HFF-Myc (cell line): ENCODE measurements around the gene TMEM63B.

ENCODE experiments used
- DNase-seq: peaks from one replicate; pipeline ENCODE4 v3.0.0-alpha.2; 2011; ENCODE audit warnings: low read depth; ENCODE audit errors: extremely low read depth
- H3K4me3 ChIP-seq: replicated peaks from 2 replicates; pipeline ENCODE4 v1.5.1; 2011; ENCODE audit warnings: low read depth, mild to moderate bottlenecking, control low read depth, low read length
- TF ChIP-seq, protein P1 (sequence below): IDR thresholded peaks from 2 replicates; pipeline ENCODE4 v1.5.1; 2012; ENCODE audit warnings: mild to moderate bottlenecking, low read depth, low read length, control low read depth; ENCODE audit errors: missing control alignments

Gene TMEM63B

DNA sequence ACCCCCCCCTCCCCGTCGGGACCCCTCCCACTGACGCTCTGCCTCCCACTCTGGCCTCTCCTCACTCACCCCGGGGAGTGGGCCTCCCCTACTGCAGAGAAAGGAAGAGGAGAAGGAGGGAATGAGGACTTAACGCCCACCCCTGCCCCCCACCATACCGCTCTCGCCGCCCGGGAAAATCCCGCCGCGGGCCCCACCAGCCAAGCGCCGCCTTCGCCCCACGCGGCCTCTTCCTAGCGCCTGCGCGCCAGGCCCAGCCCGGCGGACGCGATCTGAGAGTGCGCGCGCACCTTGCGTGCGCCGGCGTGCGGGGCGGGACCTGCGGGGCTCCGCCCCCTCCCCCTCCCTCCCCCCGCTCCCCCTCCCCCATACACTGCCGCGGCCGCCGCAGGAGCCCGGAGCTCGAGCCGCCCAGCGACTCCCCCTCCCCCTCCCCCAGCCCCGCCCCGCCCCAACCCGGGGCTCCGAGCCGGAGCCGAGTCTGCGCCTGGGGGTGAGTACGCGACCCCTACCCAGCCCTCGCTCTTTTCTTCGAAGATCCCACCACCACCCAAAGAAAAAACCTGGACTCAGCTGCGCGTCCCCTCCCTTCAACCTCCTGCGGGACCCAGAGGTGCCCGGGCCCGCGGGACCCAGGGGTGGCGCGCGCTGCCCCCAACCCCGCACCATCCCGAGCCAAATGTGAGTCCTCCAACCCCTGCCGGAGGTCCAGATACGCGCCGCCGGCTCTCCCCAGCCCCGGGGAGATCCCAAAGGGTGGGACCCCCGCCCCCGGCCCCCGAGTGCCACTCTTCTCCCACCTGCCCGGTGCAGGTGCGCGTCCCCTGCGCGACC, at the start of gene TMEM63B, which contains the start of gene MRPL14:
Gene TMEM63B, plus strand, starts transcription at position 369 of the 834 bp plus-strand sequence. CDS start 7,031 bp downstream, outside the sequence.
Gene MRPL14, minus strand, starts transcription at position 267 of the 834 bp plus-strand sequence. CDS start 10,841 bp downstream, outside the sequence.
- no peak for DNase-seq
- peak within 1 kb of the TSS; percentile 90 for H3K4me3 ChIP-seq
- TF ChIP-seq, protein P1, sequence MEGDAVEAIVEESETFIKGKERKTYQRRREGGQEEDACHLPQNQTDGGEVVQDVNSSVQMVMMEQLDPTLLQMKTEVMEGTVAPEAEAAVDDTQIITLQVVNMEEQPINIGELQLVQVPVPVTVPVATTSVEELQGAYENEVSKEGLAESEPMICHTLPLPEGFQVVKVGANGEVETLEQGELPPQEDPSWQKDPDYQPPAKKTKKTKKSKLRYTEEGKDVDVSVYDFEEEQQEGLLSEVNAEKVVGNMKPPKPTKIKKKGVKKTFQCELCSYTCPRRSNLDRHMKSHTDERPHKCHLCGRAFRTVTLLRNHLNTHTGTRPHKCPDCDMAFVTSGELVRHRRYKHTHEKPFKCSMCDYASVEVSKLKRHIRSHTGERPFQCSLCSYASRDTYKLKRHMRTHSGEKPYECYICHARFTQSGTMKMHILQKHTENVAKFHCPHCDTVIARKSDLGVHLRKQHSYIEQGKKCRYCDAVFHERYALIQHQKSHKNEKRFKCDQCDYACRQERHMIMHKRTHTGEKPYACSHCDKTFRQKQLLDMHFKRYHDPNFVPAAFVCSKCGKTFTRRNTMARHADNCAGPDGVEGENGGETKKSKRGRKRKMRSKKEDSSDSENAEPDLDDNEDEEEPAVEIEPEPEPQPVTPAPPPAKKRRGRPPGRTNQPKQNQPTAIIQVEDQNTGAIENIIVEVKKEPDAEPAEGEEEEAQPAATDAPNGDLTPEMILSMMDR, result no peak

DNA sequence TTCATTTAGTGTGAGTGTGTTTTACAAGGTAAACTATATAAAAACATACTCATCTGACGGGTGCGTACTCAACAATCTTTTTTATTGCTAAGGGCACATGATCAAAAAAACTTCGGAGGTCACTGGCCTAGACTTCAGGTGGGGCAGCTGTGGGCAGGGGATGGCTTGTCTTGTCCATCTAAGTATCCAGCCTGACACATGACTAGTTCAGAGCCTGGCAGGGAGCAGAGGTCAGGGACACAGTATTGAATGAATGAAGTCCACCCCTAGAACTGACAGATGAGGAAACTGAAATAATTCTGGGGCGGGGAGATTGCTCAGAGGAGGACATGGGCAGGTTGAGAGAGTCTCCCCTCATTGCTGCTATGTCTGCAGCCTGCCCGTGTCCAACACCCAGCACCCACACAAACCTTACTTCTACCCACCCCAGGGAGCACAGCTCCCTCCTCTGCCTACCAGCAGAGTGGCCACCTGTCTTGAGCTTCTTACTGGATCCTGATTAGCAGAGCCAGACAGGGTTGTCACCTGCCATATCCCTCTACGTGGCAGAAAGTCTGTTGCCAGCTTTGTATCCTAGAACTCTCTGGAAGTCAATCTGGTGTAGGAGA, 49.0 kb upstream of the TMEM63B start:
- TF ChIP-seq, protein P1, result no peak
- DNase-seq, result no peak
- H3K4me3 ChIP-seq, result no peak overlapping the region

DNA sequence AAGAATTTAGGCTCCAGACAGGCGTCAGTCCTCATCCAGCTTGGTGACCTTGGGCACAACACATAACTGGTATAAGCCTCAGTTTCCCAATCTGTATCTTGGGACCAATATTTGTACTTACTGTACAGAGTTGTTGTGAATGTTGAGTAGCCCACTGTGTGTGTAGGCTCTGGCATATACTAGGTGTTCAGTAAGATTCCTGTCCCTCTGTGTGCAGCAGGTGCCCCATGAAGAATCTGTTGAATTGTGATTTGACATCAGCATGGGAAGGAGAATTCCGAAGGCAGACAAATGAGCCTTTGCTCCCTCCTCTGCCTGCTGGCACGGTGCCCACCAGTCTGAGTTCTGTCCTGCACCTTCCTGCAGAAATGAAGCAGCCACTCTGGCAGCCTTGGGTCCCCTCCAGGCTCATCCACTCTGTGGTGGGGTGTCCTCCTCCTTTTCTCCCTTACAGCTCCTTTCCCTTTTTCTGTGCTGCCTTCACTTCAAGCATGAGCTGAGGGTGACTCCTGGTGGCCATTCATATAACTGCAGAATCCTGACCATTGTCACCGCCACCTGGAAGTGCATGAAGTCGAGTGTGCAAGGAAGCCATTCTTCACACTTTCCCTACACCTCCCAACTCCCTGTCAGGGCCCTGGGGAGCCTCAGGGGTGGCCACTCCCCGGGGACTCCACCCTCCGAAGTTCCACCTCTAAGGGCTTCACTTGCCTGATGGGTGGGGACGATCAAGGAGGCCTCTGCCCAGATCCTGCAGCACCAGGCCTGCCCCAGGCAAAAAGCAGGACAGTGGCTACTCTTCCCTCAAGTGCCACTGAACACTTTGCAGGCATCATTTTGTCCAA, 48.3 kb upstream of the TMEM63B start:
- no peak for DNase-seq
- H3K4me3 ChIP-seq, result no peak overlapping the region
- TF ChIP-seq, protein P1, result peak; percentile 88

DNA sequence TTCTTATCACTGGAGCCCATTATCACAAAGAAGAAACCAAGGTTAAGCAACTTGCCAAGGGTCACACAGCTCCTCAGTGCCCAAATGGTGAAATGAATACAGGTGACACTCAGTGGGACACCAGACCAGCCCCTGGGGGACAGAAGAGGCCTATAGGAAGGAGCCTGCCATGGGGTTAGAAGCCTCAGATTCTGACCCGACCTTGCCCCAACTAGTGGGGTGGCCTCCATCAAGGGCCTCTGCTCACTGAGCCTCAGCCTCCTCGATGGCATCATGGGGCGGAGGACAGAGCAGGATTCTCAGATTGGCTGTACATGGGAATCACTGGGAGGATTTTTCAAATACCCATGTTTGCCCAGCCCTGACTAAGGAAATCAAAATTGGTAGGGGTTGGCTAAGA, 47.7 kb upstream of the TMEM63B start:
- DNase-seq, result no peak
- TF ChIP-seq, protein P1, result no peak
- H3K4me3 ChIP-seq, result no peak overlapping the region

DNA sequence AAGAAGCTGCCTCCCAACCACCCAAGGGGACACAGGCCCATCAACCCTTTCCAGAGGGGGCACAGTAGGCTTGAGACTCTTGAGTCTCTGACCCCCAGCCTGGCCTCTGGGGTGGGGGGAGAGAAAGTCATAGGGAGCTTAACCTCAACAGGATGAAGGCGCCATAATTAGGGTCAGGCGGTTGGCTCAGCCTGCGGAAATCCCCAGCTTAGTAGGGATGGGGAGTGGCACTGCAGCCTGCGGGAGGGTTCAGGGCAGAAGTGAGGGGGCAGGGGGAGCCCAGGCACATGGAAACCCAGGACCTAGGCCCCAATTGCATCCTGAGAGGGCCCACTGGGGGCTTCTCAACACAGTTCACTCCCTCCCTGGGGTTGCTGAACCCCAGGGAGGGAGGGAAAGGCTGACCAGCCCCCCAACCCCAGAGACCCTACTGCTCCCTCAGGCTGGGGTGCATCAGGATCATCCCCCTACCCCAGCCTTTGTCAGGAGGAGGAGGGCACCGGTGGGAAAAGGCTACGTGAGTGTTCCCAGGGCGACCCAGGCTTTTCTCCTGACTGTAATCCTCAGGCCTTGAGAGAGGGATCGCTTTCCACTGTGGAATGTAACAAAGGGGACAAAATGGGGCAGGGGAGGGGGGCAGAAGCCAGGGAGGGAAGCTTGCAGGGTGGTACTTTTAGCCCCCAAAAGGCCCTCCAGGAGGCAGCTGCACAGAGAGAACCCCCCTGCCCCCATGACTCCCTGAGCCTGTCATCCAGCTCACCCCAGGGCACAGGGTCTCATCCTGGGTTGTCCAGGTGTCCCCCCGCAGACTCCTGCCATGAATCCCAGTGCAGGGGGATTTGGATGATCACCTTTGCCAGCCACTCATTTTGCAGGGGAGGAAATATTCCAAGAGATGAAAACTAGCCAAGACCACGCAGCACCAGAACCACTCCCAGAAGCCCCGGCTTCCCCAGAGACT, 46.5 kb upstream of the TMEM63B start:
- DNase-seq, result no peak
- H3K4me3 ChIP-seq, result no peak overlapping the region
- TF ChIP-seq, protein P1, result no peak

DNA sequence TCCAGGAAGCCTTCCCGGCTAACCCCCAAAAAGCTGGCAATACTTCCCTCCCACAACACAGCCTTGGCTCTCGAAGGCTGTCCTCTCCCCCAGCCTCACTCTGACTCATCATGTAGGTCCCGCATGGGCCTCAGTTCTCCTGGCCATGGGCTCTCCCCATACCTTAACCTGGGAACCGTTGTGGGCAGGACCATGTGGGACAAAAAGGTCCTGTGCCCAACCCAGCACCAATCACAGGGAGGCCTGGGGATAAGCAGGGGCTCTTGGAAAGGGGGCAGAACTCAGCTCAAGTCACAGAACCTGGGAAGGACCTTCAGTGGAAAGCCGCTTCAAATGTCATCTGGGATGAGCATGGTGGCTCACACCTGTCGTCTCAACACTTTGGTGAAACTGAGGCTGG, 45.6 kb upstream of the TMEM63B start:
- no peak overlapping the region for H3K4me3 ChIP-seq
- no peak for DNase-seq
- TF ChIP-seq, protein P1, result no peak
